HG03439 (cell line): ENCODE measurements around the gene GPATCH8.

Source experiments
- ATAC-seq: cut with Tn5 transposase; IDR thresholded peaks from one replicate; pipeline ENCODE4 v1.9.1; 2021; ENCODE audit warnings: mild to moderate bottlenecking, moderate library complexity; ENCODE audit not compliant: unreplicated experiment

Gene GPATCH8

GRCh38 chr17:44464037-44464436, 39.2 kb downstream of the GPATCH8 start:
- no peak for ATAC-seq

GRCh38 chr17:44451832-44452231, 51.4 kb downstream of the GPATCH8 start:
- no peak for ATAC-seq

GRCh38 chr17:44451016-44451627, 52.1 kb downstream of the GPATCH8 start:
- ATAC-seq = no peak

GRCh38 chr17:44448412-44448811, 54.8 kb downstream of the GPATCH8 start:
- ATAC-seq = no peak

- ATAC-seq = no peak
These were observed 58.5 kb downstream of the GPATCH8 start for GRCh38 chr17:44444735-44445105.

GRCh38 chr17:44442806-44443205, 60.4 kb downstream of the GPATCH8 start:
- ATAC-seq = no peak

- ATAC-seq = no peak
These were observed 64.0 kb downstream of the GPATCH8 start for GRCh38 chr17:44439168-44439567.

- ATAC-seq = no peak
These were observed 64.6 kb downstream of the GPATCH8 start for GRCh38 chr17:44438636-44439035.

GRCh38 chr17:44436336-44436735, 66.9 kb downstream of the GPATCH8 start:
- no peak for ATAC-seq

- ATAC-seq = no peak
These were observed 70.7 kb downstream of the GPATCH8 start for GRCh38 chr17:44432254-44433157.

- ATAC-seq = no peak
These were observed 78.3 kb downstream of the GPATCH8 start for GRCh38 chr17:44424828-44425461.

- no peak for ATAC-seq
These were observed 85.7 kb downstream of the GPATCH8 start for GRCh38 chr17:44417553-44417952.

- no peak for ATAC-seq
These were observed 86.5 kb downstream of the GPATCH8 start for GRCh38 chr17:44416558-44417289.

GRCh38 chr17:44414394-44415155, 88.6 kb downstream of the GPATCH8 start:
- no peak for ATAC-seq

- ATAC-seq = no peak
These were observed 93.7 kb downstream of the GPATCH8 start for GRCh38 chr17:44409309-44410028.

- no peak for ATAC-seq
These were observed 94.4 kb downstream of the GPATCH8 start for GRCh38 chr17:44408786-44409185.

GRCh38 chr17:44402564-44403172, 100.5 kb downstream of the GPATCH8 start:
- ATAC-seq = no peak

- no peak for ATAC-seq
These were observed 102.9 kb downstream of the GPATCH8 start for GRCh38 chr17:44400226-44400847.
